ENCODE measurements around the gene VAV2. TPM values are rescaled to one million over a fixed set of nuclear protein-coding genes. Genes with fewer than 3 reads are reported as not detected.

VAV2 gene
- total RNA-seq, 4 donors from 2014 or later: 4.7 to 42.2 (median 15.8) TPM

DNA sequence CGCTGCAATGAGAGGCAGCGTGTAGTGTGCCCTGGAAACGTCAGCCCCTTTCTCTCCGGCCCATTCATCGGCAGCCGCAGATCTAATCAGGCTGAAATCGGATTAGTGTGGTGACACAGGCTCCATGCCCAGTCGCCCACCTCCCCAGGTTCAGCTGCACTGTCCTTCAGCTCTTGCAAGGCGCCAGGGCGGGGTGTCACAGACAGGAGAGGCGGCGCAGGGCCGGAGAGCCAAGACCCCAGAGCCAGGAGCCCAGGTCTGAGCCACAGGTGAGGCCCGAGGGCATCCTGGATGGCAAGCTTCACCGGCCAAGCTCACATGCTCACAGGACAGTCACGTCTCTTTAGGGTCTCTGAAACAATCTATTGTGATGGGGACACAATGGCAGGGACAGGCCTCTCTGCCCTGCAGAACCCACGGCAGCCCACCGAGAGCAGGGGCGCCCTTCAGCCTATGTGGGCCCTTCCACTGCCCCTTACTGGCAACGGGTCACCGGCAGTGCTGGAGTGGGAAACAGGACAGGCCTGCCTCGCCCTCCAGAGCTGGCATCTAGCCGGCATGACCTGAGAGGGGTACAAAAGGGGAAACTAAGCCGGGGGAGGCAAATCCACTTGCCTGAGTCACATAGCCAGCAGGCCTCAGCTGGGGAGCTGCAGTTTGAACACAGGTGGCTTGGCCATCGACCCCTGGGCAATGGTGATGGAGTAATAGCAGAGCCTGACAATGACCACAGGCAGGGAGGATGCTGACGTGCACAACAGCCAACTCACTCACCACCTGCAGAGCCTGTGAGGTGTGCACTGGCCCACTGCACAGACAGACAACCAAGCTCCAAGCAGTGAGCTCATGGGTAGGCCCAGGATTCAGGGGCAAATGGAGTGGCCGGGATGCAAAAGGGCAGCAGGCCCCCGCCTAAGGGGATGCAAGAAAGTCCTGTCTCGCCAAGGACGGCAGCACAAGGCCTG lies 48.1 kb downstream of the VAV2 start:
- no peaks in the 10 kb centered on the region for H3K36me3 ChIP-seq
- no peaks in the 10 kb centered on the region for H3K27me3 ChIP-seq
- TF ChIP-seq POLR2A (IDR thresholded peaks at IDR 0.05): no peak
- TF ChIP-seq, protein P1, sequence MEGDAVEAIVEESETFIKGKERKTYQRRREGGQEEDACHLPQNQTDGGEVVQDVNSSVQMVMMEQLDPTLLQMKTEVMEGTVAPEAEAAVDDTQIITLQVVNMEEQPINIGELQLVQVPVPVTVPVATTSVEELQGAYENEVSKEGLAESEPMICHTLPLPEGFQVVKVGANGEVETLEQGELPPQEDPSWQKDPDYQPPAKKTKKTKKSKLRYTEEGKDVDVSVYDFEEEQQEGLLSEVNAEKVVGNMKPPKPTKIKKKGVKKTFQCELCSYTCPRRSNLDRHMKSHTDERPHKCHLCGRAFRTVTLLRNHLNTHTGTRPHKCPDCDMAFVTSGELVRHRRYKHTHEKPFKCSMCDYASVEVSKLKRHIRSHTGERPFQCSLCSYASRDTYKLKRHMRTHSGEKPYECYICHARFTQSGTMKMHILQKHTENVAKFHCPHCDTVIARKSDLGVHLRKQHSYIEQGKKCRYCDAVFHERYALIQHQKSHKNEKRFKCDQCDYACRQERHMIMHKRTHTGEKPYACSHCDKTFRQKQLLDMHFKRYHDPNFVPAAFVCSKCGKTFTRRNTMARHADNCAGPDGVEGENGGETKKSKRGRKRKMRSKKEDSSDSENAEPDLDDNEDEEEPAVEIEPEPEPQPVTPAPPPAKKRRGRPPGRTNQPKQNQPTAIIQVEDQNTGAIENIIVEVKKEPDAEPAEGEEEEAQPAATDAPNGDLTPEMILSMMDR (IDR thresholded peaks at IDR 0.05): no peak
- intact Hi-C loops (cut with DNase I; ENCODE audit: low total_unique reads): no loop called here
- H3K27ac ChIP-seq: no peak overlapping the region
- DNase-seq: no peak
- no peaks in the 10 kb centered on the region for H3K9me3 ChIP-seq
- H3K4me1 ChIP-seq: no peaks in the 10 kb centered on the region
- no peak overlapping the region for H3K4me3 ChIP-seq

DNA sequence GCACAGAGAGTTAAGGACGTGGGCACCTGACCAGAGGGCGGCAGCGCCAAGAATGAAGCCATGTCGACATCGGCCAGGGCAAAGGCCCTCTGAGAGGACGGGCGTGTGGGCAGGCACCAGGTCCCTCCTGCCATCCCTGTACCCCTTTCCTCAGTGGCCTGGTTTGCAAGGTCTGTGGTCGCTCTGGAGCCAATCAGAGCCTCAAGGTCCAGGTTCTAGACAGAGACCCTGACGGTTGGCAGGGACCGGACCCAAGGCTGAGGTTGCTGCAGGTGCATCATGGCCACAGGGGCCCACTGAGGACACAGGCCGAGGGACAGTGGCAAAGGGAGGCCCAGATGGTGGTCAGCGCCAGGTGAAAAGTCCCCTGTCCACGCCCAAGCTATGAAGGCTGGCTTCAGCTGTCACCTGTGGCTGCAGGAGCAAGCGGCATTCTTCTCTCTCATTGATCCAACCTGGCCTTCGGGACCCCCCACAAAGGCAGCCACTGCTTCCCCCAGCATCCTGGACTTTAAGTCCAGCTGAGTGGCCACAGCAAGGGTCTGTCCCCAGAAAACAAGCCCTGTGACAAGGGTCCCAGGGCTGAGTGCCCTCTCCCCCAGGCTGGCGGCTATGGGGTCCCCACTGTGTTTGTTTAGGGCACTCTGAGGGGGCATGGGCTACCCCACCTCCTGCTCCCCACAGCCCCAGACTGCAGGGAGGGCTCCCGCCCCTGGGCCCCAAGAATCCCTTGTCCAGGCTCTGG lies 48.9 kb downstream of the VAV2 start:
- no peak overlapping the region for H3K4me3 ChIP-seq
- no peaks in the 10 kb centered on the region for H3K9me3 ChIP-seq
- TF ChIP-seq, protein P1 (IDR thresholded peaks at IDR 0.05): no peak
- no peak for TF ChIP-seq POLR2A (IDR thresholded peaks at IDR 0.05)
- DNase-seq: no peak
- no peak overlapping the region for H3K27ac ChIP-seq
- no peaks in the 10 kb centered on the region for H3K36me3 ChIP-seq
- H3K4me1 ChIP-seq: no peaks in the 10 kb centered on the region
- H3K27me3 ChIP-seq: no peaks in the 10 kb centered on the region
- intact Hi-C loops (cut with DNase I; ENCODE audit: low total_unique reads): no loop called here

DNA sequence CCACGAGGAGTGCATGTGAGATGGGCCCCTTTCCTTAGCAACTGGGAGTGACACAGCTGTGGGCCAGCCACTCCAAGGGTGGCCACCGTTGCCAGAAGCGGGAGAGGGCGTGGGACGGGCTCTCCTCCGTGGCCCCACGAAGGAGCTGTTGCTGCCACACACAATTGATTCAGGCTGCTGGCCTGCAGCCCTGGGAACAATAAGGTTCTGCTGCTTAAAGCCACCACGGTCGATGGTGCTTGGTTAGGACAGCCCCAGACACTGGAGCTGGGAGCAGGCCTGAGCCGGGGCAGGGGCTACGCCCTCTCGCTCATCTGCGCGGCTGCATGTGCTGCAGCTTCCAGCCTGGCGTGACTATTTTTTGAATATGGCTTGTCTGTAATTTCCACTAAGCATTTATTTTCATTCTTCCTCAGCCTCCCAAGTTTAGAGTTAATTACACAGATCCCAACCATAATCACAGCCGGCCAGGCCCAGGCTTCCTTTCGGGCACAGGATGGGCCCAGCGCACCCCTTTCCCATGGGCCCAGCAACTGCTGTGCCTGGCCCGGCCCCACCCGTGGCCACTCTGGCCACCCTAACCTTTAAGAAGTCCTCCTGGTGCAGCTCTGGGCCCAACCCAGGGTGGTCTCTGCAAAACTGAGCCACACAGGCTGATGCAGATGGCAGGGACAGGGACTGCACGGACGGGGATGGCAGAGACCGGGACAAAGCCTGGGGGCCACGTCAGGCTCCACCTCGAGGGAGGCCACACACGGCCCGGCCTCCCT lies 49.7 kb downstream of the VAV2 start:
- Histone ChIP-seq H3K4me1 (no peaks in the 10 kb centered on the region), H3K27me3 (no peaks in the 10 kb centered on the region), H3K36me3 (no peaks in the 10 kb centered on the region), H3K9me3 (no peaks in the 10 kb centered on the region), H3K4me3 (no peak overlapping the region), H3K27ac (no peak overlapping the region)
- TF ChIP-seq, protein P1 (IDR thresholded peaks at IDR 0.05): no peak
- TF ChIP-seq POLR2A (IDR thresholded peaks at IDR 0.05): no peak
- intact Hi-C loops (cut with DNase I; ENCODE audit: low total_unique reads): no loop called here
- no peak for DNase-seq

DNA sequence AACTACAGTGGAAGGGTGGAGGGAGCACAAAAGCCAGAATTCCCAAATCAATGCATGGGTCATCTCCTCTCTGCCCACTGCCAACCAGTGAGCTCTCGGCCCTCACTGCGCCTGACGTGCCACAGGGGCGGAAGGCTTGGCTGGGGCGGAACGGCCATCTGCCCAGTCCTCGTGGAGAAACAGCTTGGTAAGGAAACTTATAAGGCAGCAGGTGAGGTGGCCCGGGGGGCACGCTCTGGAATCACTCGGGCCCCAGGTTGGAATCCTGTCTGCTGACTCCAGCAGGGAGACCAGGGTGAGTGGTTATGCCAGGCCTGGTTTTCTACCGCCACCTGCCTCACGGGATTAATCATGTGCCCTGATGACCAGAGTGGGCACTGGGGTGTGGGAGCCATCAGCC lies 52.3 kb downstream of the VAV2 start:
- H3K9me3 ChIP-seq: no peaks in the 10 kb centered on the region
- H3K4me1 ChIP-seq: peaks cover 0 to 8% of the 10 kb centered on the region in 2 donors
- no peaks in the 10 kb centered on the region for H3K27me3 ChIP-seq
- no peaks in the 10 kb centered on the region for H3K36me3 ChIP-seq
- intact Hi-C loops (cut with DNase I; ENCODE audit: low total_unique reads): no loop called here
- H3K4me3 ChIP-seq: no peak overlapping the region
- no peak for DNase-seq
- no peak overlapping the region for H3K27ac ChIP-seq
- no peak for TF ChIP-seq POLR2A (IDR thresholded peaks at IDR 0.05)
- TF ChIP-seq, protein P1 (IDR thresholded peaks at IDR 0.05): no peak

All from uterus (tissue), 4 donors.